IPS-18c (cell line): Measurements from ENCODE around the gene ADPRS.

Experiments used
- H3K4me3 ChIP-seq: 2 replicates; pipeline ENCODE4 v1.7.0; 2013; ENCODE audit warnings: low read depth, mild to moderate bottlenecking, low read length, moderate library complexity; ENCODE audit not compliant: insufficient read depth
- H3K9me3 ChIP-seq: one replicate; pipeline ENCODE4 v1.6.1; 2013; ENCODE audit warnings: mild to moderate bottlenecking, low read length, moderate library complexity; ENCODE audit not compliant: control insufficient read depth, insufficient read depth

ADPRS gene

GRCh38 chr1:36085126-36085525 lies 3.6 kb upstream of the ADPRS start:
- no peak overlapping the region for H3K4me3 ChIP-seq
- no peaks in the 10 kb centered on the region for H3K9me3 ChIP-seq

GRCh38 chr1:36085686-36086526 lies 2.8 kb upstream of the ADPRS start:
- Histone ChIP-seq H3K9me3 (no peaks in the 10 kb centered on the region), H3K4me3 (no peak overlapping the region)

- no peaks in the 10 kb centered on the region for H3K9me3 ChIP-seq
- H3K4me3 ChIP-seq = no peak overlapping the region
Observed at GRCh38 chr1:36086529-36087232, 2.0 kb upstream of the ADPRS start.

- H3K9me3 ChIP-seq = no peaks in the 10 kb centered on the region
- H3K4me3 ChIP-seq = no peak overlapping the region
Observed at GRCh38 chr1:36087233-36088123, 1.2 kb upstream of the ADPRS start.

GRCh38 chr1:36088265-36088576 lies 471 bp upstream of the ADPRS start:
- Histone ChIP-seq H3K9me3 (no peaks in the 10 kb centered on the region), H3K4me3 (peak overlapping the region; percentile 94)

GRCh38 chr1:36089393-36090121 lies 865 bp downstream of the ADPRS start:
- peak overlapping the region; percentile 94 for H3K4me3 ChIP-seq

GRCh38 chr1:36091141-36091540 lies 2.4 kb downstream of the ADPRS start:
- H3K4me3 ChIP-seq = no peak overlapping the region
- no peaks in the 10 kb centered on the region for H3K9me3 ChIP-seq

More at GRCh38 chr1:36089393-36090121, 865 bp downstream of the ADPRS start:
- H3K9me3 ChIP-seq = no peaks in the 10 kb centered on the region

- H3K9me3 ChIP-seq = no peaks in the 10 kb centered on the region
- no peak overlapping the region for H3K4me3 ChIP-seq
Observed at GRCh38 chr1:36091698-36092097, 3.0 kb downstream of the ADPRS start.

GRCh38 chr1:36092166-36092797 lies 3.6 kb downstream of the ADPRS start:
- no peak overlapping the region for H3K4me3 ChIP-seq

GRCh38 chr1:36092798-36093185 lies 4.1 kb downstream of the ADPRS start:
- Histone ChIP-seq H3K4me3 (no peak overlapping the region), H3K9me3 (no peaks in the 10 kb centered on the region)

More at GRCh38 chr1:36092166-36092797, 3.6 kb downstream of the ADPRS start:
- H3K9me3 ChIP-seq = no peaks in the 10 kb centered on the region

GRCh38 chr1:36093226-36093625 lies 4.5 kb downstream of the ADPRS start:
- Histone ChIP-seq H3K9me3 (no peaks in the 10 kb centered on the region), H3K4me3 (no peak overlapping the region)

GRCh38 chr1:36093929-36094328 lies 5.2 kb downstream of the ADPRS start:
- Histone ChIP-seq H3K4me3 (no peak overlapping the region), H3K9me3 (no peaks in the 10 kb centered on the region)

- Histone ChIP-seq H3K4me3 (no peak overlapping the region), H3K9me3 (no peaks in the 10 kb centered on the region)
Observed at GRCh38 chr1:36094621-36095061, 5.9 kb downstream of the ADPRS start.

GRCh38 chr1:36095760-36096405 lies 7.2 kb downstream of the ADPRS start:
- Histone ChIP-seq H3K4me3 (no peak overlapping the region), H3K9me3 (no peaks in the 10 kb centered on the region)

GRCh38 chr1:36096500-36097432 lies 8.1 kb downstream of the ADPRS start:
- H3K4me3 ChIP-seq = no peak overlapping the region
- no peaks in the 10 kb centered on the region for H3K9me3 ChIP-seq
